Ectodermal cell (in vitro differentiated cells): Measurements from ENCODE around the gene BICDL1.

ENCODE experiments used
- H3K27ac ChIP-seq: 2 replicates; pipeline ENCODE4 v1.7.0; 2013; ENCODE audit warnings: mild to moderate bottlenecking, low read depth, low read length; ENCODE audit not compliant: insufficient read depth, poor library complexity, severe bottlenecking
- H3K27me3 ChIP-seq: 2 replicates; pipeline ENCODE4 v1.7.0; 2013; ENCODE audit warnings: mild to moderate bottlenecking, low read length; ENCODE audit not compliant: insufficient read depth, control insufficient read depth, poor library complexity, severe bottlenecking
- H3K36me3 ChIP-seq: one replicate; pipeline ENCODE4 v1.7.0; 2013; ENCODE audit warnings: low read length; ENCODE audit not compliant: control insufficient read depth, insufficient read depth
- H3K4me1 ChIP-seq: one replicate; pipeline ENCODE4 v1.7.0; 2013; ENCODE audit warnings: low read length; ENCODE audit not compliant: control insufficient read depth, insufficient read depth
- H3K4me3 ChIP-seq: 2 replicates; pipeline ENCODE4 v1.7.0; 2013; ENCODE audit warnings: low read depth, low read length, control low read depth; ENCODE audit not compliant: insufficient read depth
- H3K9me3 ChIP-seq: 2 replicates; pipeline ENCODE4 v1.7.0; 2013; ENCODE audit warnings: mild to moderate bottlenecking, low read length, moderate library complexity; ENCODE audit not compliant: control insufficient read depth
- WGBS, 2 experiments: methylation state at CpG; one replicate each; pipeline ENCODE4 v1.1.7; 2013; ENCODE audit warnings: missing lambda C conversion rate in 2 of 2; 5-methylcytosine and 5-hydroxymethylcytosine counted together

Gene BICDL1

DNA sequence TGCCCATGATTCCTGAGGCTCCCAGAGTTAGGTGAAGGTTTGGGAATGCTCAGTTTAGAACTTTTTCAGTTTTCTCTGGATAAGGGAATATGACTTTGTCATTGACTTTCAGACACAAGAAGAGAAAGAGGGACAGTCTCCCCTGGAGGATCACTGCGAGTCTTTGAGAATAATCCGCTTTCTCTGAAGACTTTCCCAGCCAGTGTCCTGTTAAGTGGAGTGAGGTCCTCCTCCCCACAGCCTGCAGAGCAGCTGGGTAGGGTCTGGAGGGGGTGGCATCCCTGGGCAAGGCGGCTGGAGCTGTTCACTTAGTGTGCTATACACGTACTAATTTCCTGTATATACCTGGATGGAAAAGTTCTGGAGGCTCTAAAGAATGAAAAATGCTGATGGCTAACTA, 136.0 kb downstream of the BICDL1 start:
- WGBS, 2 experiments, result 96 to 97% methylated on average over 4 of the region's 4 CpGs
- Histone ChIP-seq H3K4me3 (no peak overlapping the region), H3K4me1 (no peaks in the 10 kb centered on the region), H3K27me3 (no peaks in the 10 kb centered on the region), H3K27ac (no peak overlapping the region), H3K9me3 (no peaks in the 10 kb centered on the region), H3K36me3 (peaks cover 27% of the 10 kb centered on the region)

DNA sequence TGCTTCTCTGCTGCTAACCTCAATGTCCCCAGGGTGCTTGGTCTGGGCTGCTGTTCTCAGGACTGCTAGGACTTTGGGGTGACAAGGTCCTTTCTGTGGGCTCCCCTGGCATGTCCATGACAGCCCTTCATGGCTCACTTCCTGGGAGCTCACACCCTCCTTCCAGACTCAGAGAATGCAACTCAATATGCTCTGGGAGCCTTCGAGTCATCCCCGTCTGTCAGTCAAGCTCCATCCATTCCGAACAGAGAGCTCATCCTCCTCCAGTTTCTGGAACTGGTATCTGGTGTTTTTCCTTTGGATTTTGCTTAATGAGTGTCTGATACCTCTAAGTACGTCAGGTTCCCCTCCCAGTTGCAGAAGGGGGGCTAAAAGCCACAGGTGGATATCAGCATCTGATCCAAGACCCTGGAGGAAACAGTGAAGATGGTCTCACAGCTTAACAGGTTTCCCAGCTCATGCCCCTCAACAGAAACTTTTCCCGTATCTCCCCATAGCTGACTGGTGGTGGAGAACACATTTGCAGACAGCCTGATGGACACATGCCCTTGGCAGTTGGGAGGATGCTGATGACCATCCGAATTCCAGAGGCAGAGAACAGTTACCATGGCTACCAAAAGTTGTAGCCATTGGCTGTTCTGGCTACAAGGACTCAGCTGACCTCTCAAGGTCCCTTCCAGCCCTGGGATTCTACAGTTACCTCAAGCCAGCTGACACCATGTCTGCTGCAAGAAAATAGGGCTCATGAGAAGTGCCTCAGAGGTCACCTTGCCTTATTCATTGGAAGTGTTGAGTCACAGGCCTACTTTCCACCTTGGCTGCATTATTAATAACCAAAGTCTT, 137.0 kb downstream of the BICDL1 start:
- WGBS, 2 experiments, result 91 to 94% methylated on average over 6 of the region's 6 CpGs
- Histone ChIP-seq H3K36me3 (peaks cover 36% of the 10 kb centered on the region), H3K9me3 (no peaks in the 10 kb centered on the region), H3K27me3 (no peaks in the 10 kb centered on the region), H3K4me1 (no peaks in the 10 kb centered on the region), H3K4me3 (no peak overlapping the region), H3K27ac (no peak overlapping the region)

DNA sequence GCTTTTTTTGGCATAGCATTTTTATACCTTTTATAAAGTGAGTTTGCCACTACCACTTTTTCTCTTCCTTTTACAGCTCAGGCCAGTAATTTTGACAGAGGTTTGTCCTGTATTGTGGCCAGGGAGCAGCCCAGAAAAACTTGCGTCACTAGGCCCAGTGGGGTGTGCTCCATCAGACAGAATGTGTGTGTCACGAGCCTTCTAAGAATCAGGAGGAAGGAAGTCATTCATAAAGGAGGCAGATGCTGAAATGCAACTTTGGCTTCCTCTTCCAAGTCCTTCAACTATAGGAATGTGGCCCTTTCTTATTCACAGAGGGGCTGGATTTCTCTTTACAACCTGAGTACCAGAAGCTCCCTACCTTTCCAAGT, 137.6 kb downstream of the BICDL1 start:
- no peak overlapping the region for H3K27ac ChIP-seq
- H3K4me3 ChIP-seq, result no peak overlapping the region
- peaks cover 42% of the 10 kb centered on the region for H3K36me3 ChIP-seq

GRCh38 chr12:120130011-120130410, 141.0 kb downstream of the BICDL1 start:
- no peaks in the 10 kb centered on the region for H3K27me3 ChIP-seq
- no peak overlapping the region for H3K27ac ChIP-seq
- no peaks in the 10 kb centered on the region for H3K9me3 ChIP-seq
- 95 to 96% methylated on average over 6 of the region's 6 CpGs for whole genome bisulfite sequencing, 2 experiments
- H3K36me3 ChIP-seq, result peaks cover 74% of the 10 kb centered on the region
- no peaks in the 10 kb centered on the region for H3K4me1 ChIP-seq
- H3K4me3 ChIP-seq, result no peak overlapping the region

More for the DNA sequence above, 137.6 kb downstream of the BICDL1 start:
- no peaks in the 10 kb centered on the region for H3K27me3 ChIP-seq
- H3K9me3 ChIP-seq, result no peaks in the 10 kb centered on the region
- no peaks in the 10 kb centered on the region for H3K4me1 ChIP-seq
- WGBS, 2 experiments, result 82 to 92% methylated on average over 2 of the region's 2 CpGs

DNA sequence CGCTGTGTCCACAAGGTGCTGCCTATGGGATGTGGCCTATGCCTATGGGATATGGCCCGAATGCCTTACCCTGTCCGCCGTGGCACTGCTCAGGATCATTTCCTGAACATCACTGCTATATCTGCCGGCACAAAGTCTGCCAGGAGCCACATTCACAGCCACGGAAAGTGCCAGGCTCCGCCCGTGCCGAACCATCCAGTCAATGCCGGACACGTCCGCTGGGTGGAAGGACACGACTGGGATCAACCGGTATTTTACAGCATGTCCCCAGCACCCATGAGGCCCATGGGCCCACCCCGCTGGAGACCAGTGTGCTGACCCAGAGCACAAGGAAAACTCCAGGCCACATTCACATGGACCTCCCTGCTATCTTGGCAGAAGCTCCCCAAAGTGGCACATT, 142.1 kb downstream of the BICDL1 start:
- H3K4me1 ChIP-seq, result no peaks in the 10 kb centered on the region
- no peak overlapping the region for H3K27ac ChIP-seq
- H3K27me3 ChIP-seq, result no peaks in the 10 kb centered on the region
- H3K36me3 ChIP-seq, result peaks cover 82% of the 10 kb centered on the region
- H3K4me3 ChIP-seq, result no peak overlapping the region
- WGBS, 2 experiments, result 95 to 97% methylated on average over 15 of the region's 15 CpGs
- H3K9me3 ChIP-seq, result no peaks in the 10 kb centered on the region

DNA sequence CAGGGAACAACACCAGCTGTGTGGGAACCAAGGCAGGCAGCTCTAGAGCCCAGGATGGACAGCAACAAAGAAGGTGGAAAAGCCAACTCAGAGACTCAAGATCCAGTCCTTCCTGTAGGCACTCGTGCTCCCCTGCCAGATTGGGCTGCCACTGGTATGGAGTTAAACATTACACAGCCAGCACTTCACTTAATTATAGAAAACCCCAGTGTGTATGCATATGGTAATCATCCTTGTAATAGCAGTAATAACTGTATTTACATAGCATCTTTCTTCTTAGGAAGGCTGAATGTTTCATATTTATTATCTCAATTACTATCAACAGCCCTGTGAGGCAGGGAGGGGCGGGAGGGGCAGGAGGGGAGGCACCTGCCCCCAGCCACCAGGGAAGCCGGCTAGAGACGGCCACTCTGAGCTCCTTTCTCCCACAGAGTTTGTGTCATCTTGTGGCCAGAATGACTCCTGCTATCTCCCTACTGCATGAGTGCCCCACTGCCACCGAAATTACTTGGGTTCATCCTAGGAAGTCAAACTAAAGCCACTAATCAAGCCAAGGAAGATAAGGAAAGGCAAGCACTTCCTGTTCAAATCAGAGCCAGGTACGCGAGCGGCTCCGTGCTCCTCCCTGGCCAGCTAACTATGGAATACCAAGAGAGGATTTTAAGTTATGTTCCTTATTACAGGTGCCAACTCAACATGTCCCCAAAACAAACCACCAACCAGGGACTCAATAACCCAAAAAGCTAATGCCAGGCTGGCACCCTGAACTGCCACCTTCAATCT, 143.2 kb downstream of the BICDL1 start:
- Histone ChIP-seq H3K27me3 (no peaks in the 10 kb centered on the region), H3K27ac (no peak overlapping the region), H3K9me3 (no peaks in the 10 kb centered on the region), H3K36me3 (peaks cover 92% of the 10 kb centered on the region), H3K4me3 (no peak overlapping the region), H3K4me1 (no peaks in the 10 kb centered on the region)
- 93 to 94% methylated on average over 9 of the region's 9 CpGs for WGBS, 2 experiments

- H3K36me3 ChIP-seq, result peaks cover 93% of the 10 kb centered on the region
- H3K9me3 ChIP-seq, result no peaks in the 10 kb centered on the region
- H3K27ac ChIP-seq, result no peak overlapping the region
- 91 to 95% methylated on average over 5 to 6 of the region's 6 CpGs for WGBS, 2 experiments
- no peak overlapping the region for H3K4me3 ChIP-seq
- no peaks in the 10 kb centered on the region for H3K27me3 ChIP-seq
- H3K4me1 ChIP-seq, result no peaks in the 10 kb centered on the region
Observed at GRCh38 chr12:120132863-120133385, 143.9 kb downstream of the BICDL1 start.

DNA sequence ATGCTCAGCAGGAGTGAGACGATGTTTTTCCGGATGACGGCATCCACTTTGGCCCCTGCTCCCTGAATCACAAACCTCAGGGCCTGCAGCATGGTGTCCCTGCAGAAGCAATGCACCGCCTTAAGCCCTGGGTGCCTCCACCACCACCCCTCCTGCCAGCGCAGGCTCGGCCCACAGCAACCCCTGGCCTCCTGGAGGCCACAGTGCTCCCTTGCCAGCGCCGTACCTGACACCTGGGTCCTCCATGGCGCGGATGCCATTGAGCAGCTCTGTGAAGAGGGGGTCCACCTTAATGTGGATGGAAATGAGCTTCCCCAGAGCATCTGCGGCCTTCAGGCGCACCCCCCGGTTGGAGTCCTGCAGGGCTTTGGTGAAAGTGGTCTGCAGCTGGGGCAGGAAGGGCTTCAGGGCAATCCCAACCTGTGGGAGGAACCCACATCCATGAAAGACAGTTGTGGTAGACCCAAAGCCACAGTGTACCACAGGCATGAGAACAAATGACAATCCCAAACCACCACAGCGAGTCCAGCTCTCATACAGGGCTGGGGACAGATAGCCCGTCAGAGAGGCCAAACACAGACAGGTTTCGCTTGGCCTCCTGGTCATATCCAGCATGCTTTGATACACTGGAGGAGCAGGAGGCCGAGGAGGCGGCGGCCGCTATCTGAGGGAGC, 145.4 kb downstream of the BICDL1 start:
- Histone ChIP-seq H3K4me3 (no peak overlapping the region), H3K9me3 (no peaks in the 10 kb centered on the region), H3K36me3 (peaks cover 88% of the 10 kb centered on the region), H3K27me3 (no peaks in the 10 kb centered on the region), H3K27ac (no peak overlapping the region), H3K4me1 (no peaks in the 10 kb centered on the region)
- WGBS, 2 experiments, result 96 to 97% methylated on average over 20 of the region's 20 CpGs

GRCh38 chr12:120136093-120136770, 147.2 kb downstream of the BICDL1 start:
- WGBS, 2 experiments, result 95 to 96% methylated on average over 11 of the region's 11 CpGs
- H3K27ac ChIP-seq, result no peak overlapping the region
- peaks cover 80% of the 10 kb centered on the region for H3K36me3 ChIP-seq
- H3K9me3 ChIP-seq, result no peaks in the 10 kb centered on the region
- H3K4me1 ChIP-seq, result no peaks in the 10 kb centered on the region
- no peak overlapping the region for H3K4me3 ChIP-seq
- no peaks in the 10 kb centered on the region for H3K27me3 ChIP-seq
